ENCODE measurements around the gene ZBED4.

Gene ZBED4

DNA sequence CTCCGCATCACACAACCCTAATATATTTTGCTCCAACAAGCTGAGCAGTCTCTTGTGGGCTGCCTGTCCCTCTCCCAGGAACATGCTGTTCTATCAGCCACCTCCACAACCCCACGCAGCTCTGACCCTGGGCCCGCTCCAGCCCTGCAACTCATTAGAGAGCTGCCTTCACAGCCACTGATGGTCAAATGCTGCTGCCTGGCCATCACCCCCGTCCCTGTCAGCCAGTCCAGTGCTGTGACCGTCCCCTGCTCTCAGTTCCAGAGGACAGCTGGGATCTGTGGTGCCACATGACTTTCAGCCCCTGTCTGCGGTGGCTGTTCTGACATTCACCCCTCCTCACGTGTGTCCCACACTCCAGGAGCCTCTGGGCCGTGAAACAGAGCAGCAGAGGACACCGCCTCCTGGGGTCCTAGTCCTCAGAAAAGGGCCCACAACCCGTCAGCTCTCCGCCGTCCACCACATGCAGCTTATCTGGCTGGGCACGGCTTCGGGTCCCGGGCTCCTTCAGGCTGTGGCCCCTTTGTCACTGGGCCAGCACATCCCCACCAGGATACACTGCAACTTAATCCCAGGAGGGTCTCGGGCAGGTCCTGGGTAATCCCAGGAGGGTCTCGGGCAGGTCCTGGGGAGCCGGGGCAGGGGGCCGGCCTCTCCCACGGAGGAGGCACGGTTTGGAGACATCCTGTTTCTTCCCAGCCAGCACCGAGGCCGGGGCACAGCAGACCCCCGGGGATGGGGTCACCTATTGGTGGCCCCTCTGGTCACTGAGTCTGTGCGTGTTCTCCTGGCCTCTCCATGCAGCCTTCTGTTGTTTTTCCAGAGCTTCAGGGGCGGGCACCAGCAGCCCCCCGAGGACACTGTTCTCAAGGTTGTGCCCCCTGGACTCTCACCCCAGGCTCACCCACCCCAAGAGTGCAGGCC is 79.9 kb downstream of the ZBED4 start:
- TF ChIP-seq, protein P1, sequence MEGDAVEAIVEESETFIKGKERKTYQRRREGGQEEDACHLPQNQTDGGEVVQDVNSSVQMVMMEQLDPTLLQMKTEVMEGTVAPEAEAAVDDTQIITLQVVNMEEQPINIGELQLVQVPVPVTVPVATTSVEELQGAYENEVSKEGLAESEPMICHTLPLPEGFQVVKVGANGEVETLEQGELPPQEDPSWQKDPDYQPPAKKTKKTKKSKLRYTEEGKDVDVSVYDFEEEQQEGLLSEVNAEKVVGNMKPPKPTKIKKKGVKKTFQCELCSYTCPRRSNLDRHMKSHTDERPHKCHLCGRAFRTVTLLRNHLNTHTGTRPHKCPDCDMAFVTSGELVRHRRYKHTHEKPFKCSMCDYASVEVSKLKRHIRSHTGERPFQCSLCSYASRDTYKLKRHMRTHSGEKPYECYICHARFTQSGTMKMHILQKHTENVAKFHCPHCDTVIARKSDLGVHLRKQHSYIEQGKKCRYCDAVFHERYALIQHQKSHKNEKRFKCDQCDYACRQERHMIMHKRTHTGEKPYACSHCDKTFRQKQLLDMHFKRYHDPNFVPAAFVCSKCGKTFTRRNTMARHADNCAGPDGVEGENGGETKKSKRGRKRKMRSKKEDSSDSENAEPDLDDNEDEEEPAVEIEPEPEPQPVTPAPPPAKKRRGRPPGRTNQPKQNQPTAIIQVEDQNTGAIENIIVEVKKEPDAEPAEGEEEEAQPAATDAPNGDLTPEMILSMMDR (IDR thresholded peaks at IDR 0.05; ENCODE audit: low read depth, low read length), result no peak
- no peak for TF ChIP-seq EZH2phosphoT487 (IDR thresholded peaks at IDR 0.05; ENCODE audit: low read depth)
- peaks cover 8% of the 10 kb centered on the region; the same call in 1 of the 2 replicates for H3K79me2 ChIP-seq (ENCODE audit: low read length)
- 0 out of 2 replicates have a peak, but pooled peaks cover 6% of the 10 kb centered on the region for H3K27me3 ChIP-seq (ENCODE audit: low read depth, low read length)
- H3K9ac ChIP-seq (ENCODE audit: low read length), result peak overlapping the region; percentile 98
- H3K4me1 ChIP-seq (ENCODE audit: low read length), result peaks cover 57% of the 10 kb centered on the region
- H4K20me1 ChIP-seq (ENCODE audit: insufficient read depth, low read length), result no peaks in the 10 kb centered on the region
- peaks cover 3% of the 10 kb centered on the region for H3K36me3 ChIP-seq (replicated peaks; ENCODE audit: low read depth, low read length)
- no peak overlapping the region for H2AFZ ChIP-seq (ENCODE audit: low read depth, low read length)
- H3K4me3 ChIP-seq (ENCODE audit: low read length), result peak overlapping the region; percentile 98
- H3K9me3 ChIP-seq (ENCODE audit: insufficient read depth, low read length), result no peaks in the 10 kb centered on the region
- 0 out of 2 replicates have a peak overlapping the region, but pooled peaks have one; percentile 85 for H3K27ac ChIP-seq (ENCODE audit: low read length)
- H3K4me2 ChIP-seq (ENCODE audit: low read length), result peak overlapping the region; percentile 100

DNA sequence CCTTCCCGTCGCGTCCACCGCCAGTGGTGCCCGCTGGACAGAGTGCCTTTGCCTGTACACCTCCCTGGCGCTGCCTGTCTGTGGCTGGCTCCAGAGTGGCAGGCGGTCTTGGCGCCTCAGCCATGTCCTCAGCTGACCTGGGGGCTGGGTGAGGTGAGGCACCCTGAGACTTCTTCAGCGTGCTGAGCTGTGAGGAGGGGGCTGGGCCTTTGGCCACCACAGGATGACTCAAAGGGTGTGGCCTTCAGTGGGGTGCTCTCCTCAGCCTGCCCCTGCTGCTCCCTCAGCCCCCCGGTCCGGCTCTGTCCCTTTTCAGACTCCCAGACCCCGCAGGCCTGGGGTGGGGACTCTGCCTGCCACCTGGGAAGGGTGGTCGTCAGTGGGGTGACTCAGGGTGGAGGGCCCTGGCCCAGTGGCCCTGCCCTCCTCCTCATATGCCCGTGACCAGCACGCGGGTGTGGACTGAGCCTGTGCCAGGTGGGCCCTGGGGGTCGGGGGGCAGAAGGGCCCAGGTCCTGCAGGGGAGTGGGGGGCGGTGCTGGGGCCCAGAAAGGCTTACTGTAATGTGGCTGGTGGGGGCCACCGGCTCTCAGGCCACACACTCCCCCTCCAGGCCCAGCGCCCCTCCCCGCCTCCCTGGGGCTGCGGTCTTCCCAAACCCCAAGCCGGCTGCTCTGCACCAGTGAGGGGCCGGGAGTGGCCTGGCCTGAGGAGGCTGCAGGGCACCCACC is 80.7 kb downstream of the ZBED4 start:
- Histone ChIP-seq H3K4me2 (ENCODE audit: low read length) (peak overlapping the region; percentile 100), H3K4me1 (ENCODE audit: low read length) (peaks cover 57% of the 10 kb centered on the region), H3K36me3 (replicated peaks; ENCODE audit: low read depth, low read length) (peaks cover 3% of the 10 kb centered on the region), H2AFZ (ENCODE audit: low read depth, low read length) (no peak overlapping the region), H3K4me3 (ENCODE audit: low read length) (peak overlapping the region; percentile 98), H3K79me2 (ENCODE audit: low read length) (peaks cover 8% of the 10 kb centered on the region; the same call in 1 of the 2 replicates), H3K27ac (ENCODE audit: low read length) (peak overlapping the region; percentile 85), H3K27me3 (ENCODE audit: low read depth, low read length) (0 out of 2 replicates have a peak, but pooled peaks cover 6% of the 10 kb centered on the region), H3K9ac (ENCODE audit: low read length) (peak overlapping the region; percentile 98), H4K20me1 (ENCODE audit: insufficient read depth, low read length) (no peaks in the 10 kb centered on the region), H3K9me3 (ENCODE audit: insufficient read depth, low read length) (no peaks in the 10 kb centered on the region)
- TF ChIP-seq EZH2phosphoT487 (IDR thresholded peaks at IDR 0.05; ENCODE audit: low read depth), result no peak
- TF ChIP-seq, protein P1 (IDR thresholded peaks at IDR 0.05; ENCODE audit: low read depth, low read length), result no peak

DNA sequence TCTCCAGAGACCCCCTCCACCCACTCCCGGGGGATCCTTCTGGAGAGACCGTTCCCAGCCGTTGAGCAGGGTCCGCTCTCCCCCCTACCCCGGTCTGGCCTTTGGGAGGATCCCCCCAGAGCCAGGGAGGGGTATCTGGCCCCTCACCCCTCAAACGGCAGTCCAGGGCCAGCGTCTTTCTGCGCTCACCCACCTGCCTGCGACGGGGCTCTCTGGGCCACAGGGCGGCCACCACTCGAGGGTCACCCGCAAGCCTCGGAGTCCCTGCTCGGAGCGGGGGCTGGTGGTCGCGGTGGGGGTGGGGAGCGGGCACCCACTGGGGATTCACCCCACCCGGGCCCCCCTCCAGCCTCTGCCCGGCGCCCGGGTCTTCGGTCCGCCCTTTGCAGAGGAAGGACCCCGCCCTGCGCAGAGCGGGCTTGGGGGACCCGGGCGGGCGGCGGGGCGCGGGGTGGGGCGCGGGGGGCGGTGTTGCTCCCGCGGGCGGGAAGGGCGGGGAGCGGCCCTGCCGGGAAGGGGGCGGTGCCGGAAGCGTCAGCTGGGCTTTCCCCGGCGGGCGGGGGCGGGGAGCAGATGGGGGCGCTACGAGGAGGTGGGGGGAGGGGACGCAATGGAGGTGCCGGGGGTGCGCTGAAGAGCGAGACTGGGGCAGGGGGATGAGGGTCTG is 81.4 kb downstream of the ZBED4 start:
- peak overlapping the region; percentile 98 for H3K9ac ChIP-seq (ENCODE audit: low read length)
- no peak for TF ChIP-seq EZH2phosphoT487 (IDR thresholded peaks at IDR 0.05; ENCODE audit: low read depth)
- TF ChIP-seq, protein P1 (IDR thresholded peaks at IDR 0.05; ENCODE audit: low read depth, low read length), result no peak
- peaks cover 3% of the 10 kb centered on the region for H3K36me3 ChIP-seq (replicated peaks; ENCODE audit: low read depth, low read length)
- no peak overlapping the region for H2AFZ ChIP-seq (ENCODE audit: low read depth, low read length)
- H3K27me3 ChIP-seq (ENCODE audit: low read depth, low read length), result 0 out of 2 replicates have a peak, but pooled peaks cover 6% of the 10 kb centered on the region
- H3K79me2 ChIP-seq (ENCODE audit: low read length), result peaks cover 8% of the 10 kb centered on the region; the same call in 1 of the 2 replicates
- no peaks in the 10 kb centered on the region for H4K20me1 ChIP-seq (ENCODE audit: insufficient read depth, low read length)
- no peaks in the 10 kb centered on the region for H3K9me3 ChIP-seq (ENCODE audit: insufficient read depth, low read length)
- H3K4me3 ChIP-seq (ENCODE audit: low read length), result peak overlapping the region; percentile 98
- H3K4me2 ChIP-seq (ENCODE audit: low read length), result peak overlapping the region; percentile 100
- H3K27ac ChIP-seq (ENCODE audit: low read length), result peak overlapping the region; percentile 85
- H3K4me1 ChIP-seq (ENCODE audit: low read length), result peaks cover 52% of the 10 kb centered on the region

Measured in OCI-LY3 (cell line).